HG02885 (cell line): Measurements from ENCODE around the gene FAM171A1.
A peak's percentile ranks its signal among the peaks of the same experiment; 100 is the strongest.

Experiments
- ATAC-seq: cut with Tn5 transposase; IDR thresholded peaks from one replicate; pipeline ENCODE4 v1.9.1; 2021; ENCODE audit warnings: mild to moderate bottlenecking; ENCODE audit not compliant: unreplicated experiment, poor library complexity

Gene FAM171A1

DNA sequence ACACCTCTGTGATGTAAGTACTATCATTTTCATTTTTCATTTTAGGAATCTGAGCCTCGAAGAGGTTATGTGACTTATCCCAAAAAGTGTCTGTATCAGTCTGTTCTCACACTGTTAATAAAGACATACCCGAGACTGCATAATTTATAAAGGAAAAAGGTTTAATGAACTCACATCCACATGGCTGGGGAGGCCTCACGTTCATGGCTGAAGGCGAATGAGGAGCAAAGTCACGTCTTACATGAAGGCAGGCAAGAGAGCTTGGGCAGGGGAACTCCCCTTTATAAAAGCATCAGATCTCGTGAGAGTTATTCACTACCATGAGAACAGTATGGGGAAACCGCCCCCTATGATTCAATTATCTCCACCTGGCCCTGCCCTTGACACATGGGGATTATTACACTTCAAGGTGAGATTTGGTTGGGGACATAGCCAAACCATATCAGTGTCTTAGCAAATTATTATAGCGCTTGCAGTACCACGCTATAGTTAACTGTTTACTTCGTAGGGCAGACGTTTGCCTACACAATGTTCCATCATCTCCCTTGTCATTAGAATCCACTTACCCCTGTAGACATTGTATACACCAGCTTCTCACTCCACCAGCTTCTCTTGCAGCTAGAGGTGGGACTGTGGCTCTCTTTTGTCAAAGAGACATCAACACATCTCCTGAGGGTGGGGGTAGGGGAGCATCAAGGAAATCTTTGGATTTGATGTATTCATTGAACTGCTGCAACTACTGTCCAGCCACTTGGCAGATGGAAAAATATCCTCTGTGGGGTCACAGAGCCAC lies 187.2 kb downstream of the FAM171A1 start:
- no peak for ATAC-seq

DNA sequence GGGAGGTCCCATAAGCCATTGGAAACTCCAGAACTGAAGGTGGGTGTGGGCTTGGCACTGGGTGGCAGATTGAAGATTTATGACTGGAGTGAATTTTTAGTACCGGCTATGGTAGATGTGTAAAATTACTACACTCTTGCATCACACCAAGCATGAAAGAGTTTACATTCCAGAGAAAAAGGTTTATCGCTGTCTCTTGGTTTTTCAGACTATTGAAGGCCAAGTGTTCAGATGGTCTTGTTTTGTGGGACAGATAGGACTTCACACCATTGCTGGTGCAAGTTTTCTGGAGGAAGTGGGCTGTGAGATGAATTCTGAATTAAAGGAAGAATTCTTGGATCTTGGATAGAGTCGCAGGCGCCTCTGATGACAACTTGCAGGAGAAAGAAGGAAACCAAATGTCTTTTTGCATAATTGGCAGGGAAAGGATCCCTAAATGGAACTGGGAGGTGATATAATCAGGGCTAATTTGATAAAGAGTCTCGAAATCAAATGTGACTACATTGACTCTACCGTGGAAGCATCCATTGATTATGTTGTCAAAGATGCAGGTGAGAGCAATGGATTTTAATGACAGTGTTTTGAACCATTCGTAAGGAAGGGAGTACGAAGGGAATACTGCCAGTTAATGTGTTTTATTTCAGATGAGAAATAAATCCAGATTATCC lies 188.4 kb downstream of the FAM171A1 start:
- ATAC-seq: no peak

DNA sequence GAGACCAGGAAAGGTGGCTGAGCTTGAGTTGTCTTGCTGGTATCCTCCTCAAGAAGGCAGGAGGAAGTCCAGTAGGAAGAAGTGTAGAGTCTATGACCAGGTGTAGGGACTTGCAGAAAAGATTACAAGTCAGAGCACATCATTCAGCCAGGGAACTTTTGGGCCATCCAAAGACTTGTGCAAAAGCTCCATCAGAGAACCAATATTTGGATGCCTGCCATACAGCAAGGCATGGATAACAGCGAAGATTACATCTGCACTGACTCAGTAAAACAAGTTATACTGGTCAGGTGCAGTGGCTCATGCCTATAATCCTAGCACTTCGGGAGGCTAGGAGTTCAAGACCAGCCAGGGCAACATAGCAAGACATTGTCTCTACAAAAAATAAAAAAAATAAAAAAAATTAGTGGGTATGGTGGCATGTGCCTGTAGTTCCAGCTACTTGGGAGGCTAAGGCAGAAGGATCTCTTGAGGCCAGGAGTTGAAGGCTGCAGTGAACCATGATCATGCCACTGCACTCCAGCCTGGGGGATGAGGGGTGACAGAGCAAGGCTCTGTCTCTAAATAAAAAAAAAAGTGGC lies 189.4 kb downstream of the FAM171A1 start:
- ATAC-seq: no peak

DNA sequence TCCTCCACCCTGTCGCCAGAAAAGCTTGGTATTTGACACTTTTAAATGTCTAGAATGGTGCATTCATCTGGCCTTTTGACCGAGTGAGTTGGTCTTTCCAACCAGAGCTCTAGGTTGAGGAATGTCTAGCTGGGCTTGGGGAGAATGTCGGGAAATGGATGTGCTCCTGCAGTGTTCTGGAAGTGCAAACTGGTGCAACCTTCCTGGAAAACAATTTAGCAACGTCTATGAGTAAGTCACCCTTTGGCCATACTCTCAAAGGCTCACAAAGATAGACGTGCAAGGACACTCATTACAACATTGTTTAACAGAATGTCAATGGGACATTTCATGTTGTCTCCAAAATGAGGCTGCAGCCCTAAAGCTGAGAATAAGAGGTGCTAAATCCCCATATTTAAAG lies 190.4 kb downstream of the FAM171A1 start:
- no peak for ATAC-seq

DNA sequence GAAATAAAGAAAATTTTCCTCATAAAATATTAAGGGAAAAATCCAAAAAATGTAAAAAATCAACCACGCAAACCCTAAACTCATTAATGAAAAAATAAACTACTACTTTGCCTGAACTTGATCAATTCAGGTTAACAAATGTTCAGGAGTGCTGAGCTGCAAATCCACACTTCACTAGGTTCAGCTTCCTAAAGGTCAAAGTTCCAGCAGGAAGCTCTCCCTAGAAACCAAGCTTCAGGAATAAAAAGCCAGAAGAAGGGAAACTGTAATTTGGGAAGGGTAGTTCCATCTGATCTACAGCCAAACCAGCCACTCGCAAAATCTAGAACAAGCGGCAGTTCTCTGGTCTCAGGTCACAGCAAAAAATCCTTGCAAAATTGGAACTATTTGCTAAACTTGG lies 194.8 kb downstream of the FAM171A1 start:
- ATAC-seq: no peak

DNA sequence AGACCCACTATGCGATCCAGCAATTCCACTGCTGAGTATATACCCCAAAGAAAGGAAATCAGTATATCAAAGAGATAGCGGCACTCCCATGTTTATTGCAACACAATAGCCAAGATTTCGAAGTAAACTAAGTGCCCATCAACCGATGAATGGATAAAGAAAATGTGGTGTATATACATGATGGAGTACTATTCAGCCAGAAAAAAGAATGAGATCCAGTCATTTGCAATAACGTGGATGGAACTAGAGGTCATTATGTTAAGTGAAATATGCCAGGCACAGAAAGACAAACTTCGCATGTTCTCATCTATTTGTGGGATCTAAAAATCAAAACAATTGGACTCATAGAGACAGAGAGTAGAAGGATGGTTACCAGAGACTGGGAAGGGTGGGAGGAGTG lies 195.5 kb downstream of the FAM171A1 start:
- no peak for ATAC-seq

DNA sequence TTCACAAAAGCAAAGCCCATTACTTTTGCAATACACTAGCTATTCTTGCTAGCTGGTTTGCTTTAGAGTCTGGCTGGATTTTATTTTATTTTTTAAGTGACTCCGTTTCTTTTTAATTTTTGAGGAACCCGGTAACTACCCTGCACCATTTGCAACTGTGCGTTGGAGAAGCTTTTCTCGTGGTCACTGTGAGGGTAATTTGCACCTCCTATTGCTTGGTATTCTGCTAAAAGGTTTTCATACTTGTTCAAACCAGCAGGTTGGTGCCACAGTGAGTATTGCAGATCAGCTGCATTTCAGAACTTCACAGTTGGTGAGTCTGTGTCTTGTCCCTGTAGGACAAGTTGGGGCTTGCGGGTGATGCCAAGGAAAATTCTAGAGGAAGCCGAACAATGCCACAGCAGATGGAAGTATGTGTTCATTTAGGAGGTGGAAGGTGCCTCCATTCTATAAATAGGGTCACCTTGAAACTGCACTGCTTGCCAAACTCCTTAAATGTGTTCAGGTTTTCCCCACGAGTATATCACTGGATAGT lies 198.7 kb downstream of the FAM171A1 start:
- no peak for ATAC-seq

DNA sequence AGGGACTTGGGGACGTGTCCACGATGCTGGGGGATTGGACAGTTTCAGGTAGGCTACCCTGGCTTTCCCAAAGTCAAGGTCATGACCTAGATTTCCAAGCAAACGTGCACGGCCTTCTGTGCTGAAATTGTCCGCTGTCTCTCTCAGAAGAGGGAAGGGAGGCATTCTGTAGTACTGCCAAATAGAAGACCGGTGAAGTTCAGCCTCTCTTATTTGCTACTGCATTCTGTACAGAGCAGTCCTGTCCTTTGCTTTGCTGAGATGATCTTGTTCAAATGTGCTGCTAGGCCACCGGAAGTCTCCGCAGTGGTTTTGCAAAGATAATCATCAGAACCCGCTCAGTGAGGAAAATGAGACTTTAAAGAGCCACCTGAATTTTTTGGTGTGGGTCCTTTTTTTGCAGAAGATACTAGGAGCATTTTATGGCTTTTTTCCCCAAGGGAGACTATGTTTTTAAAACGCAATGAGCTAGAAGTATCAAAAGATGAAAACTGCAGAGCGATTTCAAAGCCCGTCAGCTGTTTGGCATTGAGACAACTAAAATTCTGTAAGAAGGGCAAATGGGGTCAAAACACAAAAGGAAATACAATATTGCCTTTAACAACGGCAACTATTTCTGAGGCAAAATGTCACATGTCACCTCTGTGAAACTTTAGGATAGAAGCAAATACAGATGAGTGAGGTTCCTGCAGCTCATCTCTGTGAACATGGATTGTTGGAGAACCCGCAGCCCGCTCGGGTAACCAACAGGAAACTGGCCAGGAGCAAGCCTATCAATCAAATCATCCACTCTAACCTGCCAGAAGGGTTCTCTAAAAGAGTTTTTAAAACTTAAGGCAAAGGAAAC lies 201.3 kb downstream of the FAM171A1 start:
- no peak for ATAC-seq

DNA sequence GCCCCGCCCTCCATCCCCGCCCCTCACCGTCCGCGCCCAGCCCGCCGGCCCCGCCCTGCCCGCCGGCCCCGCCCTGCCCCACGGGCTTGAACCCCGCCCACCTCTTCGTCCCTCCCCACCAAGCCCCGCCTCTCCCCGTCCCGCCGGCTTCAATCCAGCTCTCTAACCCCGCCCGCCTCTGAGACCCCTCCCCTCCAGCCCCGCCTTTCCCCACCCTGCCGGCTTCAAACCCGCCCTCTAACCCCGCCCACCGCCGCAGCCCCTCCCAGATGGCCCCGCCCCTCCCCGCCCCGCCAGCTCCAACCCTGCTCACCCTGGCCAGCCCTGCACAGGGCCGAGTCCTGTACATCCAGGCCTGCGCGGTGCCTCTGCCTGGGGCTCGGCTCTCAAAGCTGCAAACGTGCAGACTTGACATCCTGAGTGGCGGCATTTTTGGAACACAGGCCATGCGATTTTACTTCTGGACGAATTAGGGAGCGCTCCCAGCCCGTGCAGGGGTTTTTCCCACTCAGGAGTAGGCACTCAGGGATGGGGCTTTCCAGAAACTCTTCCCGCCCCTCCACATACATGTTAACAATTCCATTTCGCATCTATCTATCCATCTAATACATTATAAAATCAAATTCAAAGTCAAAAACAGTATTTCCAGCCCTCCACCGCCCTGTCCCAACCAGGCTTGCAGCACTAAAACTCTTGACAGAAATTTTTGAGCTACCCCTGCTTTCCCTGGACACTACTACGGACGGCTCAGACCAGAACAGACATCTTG lies 202.1 kb downstream of the FAM171A1 start:
- peak; percentile 50 for ATAC-seq

DNA sequence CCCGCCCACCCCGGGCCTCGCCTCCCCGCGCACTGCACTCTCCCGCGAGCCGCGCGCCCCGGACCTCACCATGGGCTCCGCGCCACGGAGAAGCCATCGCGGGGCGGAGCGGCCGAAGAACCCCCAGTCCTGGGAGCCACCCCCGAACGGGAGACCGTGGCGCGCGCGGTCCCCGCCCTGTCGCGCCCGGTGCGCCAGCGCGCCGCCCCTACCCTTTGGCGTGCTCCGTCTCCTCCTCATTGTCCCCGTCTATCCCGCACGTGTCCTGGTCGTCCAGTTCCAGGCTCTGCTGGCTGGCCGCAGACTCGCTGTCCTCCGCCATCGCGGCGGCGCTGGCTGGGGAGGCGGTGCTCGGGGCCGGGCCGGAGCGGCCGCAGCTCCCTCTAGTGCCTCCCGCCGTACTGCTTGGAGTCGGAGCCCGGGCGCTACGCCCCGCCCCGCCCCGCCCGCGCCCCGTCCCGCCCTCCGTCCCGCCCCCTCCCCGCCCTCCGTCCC lies 202.8 kb downstream of the FAM171A1 start, which contains the start of gene NMT2:
NMT2 (minus strand) TSS at position 403 of the 495 bp plus-strand sequence; CDS start at position 322, 81 bp downstream.
- peak; percentile 92 for ATAC-seq

DNA sequence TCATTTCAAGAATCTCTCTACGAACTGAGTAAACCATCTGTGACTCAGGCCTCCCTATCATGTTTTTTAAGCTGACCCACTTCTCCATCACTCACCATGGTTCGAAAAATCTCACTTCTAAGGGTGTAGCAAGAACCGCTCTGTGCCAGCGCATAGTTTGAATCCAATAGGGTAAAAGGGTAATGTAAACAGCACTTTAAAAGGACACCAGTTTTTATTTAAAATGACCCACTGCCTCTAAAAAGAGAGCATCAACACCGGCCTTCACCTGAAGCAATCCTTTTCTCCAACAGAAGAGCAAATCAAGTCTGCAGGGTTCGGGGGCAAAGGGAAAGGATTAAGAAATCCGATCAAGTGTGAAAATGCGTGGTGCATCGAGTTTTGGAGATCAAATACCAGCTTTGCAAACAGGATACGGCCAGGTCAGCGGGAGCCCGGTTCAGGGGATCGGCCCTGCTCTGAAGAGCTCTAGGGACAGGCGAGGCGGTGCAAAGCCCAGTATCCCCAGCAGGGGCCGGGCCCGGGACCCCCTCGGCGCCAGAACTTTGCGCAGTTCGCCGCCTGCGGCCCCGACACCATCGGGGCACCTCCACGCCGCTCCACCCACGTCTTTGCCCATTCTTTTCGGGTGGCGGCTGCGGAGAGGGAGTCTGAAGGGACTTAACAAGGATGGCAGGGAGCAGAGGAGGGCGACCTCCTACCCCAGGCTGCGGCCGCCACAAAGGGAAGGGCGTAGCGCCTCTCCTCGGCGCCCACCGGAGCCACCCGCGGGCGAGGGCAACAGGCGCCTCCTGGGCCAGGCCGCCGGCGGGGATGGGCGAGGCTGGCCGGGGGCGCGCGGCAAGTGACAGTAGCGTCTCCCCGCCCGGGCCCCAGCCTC lies 203.4 kb downstream of the FAM171A1 start:
- peak; percentile 38 for ATAC-seq

DNA sequence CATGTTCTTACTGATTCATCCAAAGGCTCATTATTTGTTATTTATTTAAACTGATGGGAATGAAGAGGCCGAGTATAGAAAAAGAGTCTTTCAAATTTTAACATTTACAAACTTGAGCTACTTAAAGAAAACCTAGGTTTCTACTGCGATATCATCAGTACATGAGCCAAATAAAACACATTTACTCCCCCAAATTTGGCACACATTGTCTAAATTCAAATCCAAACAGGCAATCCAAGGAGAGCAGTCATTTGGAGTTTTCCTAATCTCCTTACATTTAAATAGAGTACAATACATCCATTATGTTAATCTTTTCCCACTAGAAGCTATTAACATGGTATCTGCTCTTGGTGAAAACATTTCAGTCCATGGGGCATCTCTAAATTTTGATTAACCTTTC lies 204.8 kb downstream of the FAM171A1 start:
- no peak for ATAC-seq

DNA sequence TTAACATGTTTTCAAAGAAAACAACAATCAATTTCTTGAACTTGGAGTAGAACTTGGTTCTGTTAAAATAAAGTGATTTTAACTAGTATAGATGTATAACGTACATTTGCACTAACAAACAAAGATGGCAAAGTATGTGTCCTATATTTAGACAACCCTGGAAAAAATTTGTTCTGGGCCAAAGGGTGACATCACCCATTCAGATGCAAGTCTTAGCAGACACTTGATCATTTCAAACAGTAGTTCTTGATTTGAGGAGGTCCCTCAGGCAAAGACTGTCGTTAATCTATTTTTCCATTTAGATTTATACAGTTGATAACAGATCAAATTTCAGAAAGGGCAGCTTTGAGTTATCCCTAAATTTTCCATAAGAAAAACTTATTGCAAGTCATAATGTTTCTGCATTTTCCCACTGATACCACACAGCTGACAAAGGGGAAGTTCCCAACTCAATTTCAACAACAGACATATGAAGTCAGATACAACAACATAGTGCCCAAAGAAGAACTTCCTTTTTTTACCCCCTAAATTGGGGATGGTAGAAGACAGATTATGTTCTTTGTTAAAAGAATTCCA lies 207.7 kb downstream of the FAM171A1 start:
- ATAC-seq: no peak
